D721Med (cell line): ENCODE measurements around the gene TSPEAR.

ENCODE experiments used
- DNase-seq: peaks from one replicate; pipeline ENCODE4 v3.0.0; 2011; ENCODE audit warnings: low spot score; ENCODE audit not compliant: insufficient read length
- FAIRE-seq: peaks from 2 replicates; lab custom pipeline; 2011; peaks lifted over from hg19 to GRCh38; lab: Jason Lieb, UNC
- TF ChIP-seq, protein P1 (sequence below): IDR thresholded peaks from 2 replicates; pipeline ENCODE4 v1.5.1; 2012; ENCODE audit warnings: mild to moderate bottlenecking, control low read depth; ENCODE audit not compliant: insufficient read depth; ENCODE audit errors: missing control alignments

Gene TSPEAR

DNA sequence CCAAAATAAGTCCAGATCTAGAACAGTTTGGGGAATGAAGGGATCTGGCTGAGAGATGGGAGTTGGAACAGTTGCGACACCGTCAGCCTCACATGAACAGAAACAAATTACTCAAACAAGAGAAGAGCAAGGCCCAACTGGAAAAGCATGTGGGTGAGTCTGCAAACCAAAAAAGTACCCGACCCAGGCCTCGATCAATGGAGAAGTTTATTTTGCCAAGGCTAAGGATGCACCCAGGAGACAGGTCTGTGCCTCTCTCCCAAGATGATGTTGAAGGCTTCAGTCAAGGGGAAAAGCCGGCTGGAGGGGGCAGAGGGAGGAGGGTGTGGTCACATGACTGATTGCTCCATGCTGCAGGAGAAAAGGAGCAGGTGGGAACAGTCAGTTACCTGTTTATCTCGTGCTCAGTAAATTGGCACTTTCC, 213.7 kb downstream of the TSPEAR start:
- DNase-seq (no peak), FAIRE-seq (no peak)
- TF ChIP-seq, protein P1, sequence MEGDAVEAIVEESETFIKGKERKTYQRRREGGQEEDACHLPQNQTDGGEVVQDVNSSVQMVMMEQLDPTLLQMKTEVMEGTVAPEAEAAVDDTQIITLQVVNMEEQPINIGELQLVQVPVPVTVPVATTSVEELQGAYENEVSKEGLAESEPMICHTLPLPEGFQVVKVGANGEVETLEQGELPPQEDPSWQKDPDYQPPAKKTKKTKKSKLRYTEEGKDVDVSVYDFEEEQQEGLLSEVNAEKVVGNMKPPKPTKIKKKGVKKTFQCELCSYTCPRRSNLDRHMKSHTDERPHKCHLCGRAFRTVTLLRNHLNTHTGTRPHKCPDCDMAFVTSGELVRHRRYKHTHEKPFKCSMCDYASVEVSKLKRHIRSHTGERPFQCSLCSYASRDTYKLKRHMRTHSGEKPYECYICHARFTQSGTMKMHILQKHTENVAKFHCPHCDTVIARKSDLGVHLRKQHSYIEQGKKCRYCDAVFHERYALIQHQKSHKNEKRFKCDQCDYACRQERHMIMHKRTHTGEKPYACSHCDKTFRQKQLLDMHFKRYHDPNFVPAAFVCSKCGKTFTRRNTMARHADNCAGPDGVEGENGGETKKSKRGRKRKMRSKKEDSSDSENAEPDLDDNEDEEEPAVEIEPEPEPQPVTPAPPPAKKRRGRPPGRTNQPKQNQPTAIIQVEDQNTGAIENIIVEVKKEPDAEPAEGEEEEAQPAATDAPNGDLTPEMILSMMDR, result no peak

DNA sequence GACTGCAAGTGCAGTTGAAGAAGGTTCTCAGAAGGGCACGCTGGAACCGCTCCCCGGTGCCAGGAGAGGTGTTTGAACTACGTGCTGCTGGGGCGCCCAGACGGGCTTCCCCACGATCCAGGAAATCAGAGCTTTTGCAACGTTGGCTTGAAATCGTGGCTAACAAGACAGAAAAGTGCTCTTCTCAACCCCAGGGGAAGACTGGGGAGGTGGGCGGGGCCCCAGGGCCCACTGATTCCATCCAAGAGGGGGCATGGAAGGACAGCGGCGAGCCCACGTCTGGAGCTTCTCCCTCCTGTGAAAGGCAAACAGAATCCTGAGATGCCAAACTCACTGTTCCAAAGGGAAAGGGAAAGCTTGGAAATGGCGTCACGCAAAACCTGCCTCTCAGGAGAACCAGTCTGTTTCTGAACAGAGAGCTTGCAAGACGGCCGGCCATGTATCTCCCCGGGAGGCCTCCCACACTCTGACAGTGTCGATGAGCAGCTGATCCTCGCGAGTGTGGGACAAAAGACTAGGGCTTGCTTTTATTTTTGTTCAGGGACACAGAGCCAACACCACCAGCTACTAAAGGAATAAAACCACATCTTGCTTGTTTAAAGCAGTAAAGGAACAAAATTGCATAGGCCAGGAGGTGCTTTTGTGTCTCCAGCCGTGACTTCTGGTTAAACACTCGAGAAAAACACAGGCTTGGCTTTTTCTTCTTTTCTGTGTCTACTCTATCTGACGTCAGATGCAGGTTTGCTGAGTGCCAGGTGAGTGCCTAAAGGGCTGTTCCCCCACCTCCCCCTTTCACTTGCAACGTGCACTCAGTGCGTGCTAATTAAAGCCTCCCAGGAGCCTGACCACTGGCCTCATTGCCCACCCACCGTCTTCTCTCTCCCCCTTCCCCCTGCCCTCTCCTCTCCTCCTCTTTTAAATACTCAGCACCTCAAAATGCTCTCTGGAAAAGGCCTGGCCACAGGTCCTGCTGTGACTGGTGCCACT, 214.5 kb downstream of the TSPEAR start:
- TF ChIP-seq, protein P1, result no peak
- FAIRE-seq, result no peak
- DNase-seq, result no peak

DNA sequence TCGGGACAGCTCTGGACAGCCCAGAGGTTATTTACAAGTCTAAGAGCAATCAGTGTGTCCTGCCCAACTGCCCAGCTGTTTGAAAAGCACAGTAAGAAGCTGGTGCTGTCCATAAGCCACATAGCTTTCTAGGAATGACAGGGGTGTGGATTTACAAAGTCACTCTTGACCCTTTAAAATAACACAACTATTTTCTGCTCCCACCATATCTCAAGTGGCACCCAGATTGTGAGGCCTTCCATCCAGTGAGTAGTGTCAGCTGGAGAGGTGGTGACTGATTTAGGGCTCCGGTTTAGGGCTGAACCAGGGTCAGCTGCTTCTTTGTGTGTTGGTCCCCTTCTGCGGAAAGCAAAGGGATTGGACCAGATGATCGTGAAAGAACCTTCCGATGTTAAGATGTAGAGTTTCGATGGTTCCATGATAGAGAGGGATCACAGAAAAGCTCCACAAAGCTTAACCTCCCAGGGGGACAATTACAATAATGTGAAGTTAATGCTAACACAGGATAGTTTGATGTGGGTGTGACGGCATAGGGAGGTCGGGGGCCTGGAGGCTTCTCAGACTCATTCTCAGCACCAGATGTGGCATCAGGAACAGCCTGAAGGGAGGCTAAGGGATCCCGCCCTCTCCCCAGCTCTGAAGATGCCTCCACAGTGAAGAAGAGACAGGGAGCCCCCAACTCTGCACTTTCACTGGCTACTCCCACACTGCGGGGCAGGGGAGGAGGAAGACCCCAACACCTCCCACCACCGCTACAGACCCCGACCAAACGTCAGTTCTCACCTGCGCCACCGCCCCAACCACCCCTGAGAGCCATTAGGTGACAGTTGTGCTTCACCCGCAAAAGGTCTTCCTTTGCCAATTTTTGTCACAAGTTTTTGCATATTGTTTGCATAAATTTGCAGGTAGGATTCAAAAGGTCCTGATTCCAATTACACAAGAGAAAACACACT, 215.5 kb downstream of the TSPEAR start:
- DNase-seq (no peak), FAIRE-seq (no peak)
- TF ChIP-seq, protein P1, result no peak

DNA sequence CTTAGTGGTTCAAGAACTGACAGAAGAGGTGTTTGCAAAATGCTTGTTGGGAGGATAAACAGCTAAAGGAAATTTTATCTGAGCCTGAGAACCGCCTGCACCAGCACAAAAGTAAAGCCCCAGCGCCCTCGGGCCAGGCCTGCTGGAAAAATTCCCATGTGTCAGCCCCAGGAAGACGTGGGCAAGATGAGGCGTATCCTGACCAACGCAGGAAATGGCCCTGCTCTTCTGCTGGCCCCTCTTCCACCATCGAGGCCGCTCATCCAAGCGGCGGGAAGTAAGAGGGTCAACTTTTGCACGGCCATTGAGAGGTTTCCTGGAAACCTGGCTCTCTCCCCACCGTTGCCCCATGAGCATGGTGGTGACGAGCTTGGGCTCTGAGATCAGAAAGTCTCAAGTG, 216.4 kb downstream of the TSPEAR start:
- TF ChIP-seq, protein P1, result no peak
- no peak for DNase-seq
- no peak for FAIRE-seq

DNA sequence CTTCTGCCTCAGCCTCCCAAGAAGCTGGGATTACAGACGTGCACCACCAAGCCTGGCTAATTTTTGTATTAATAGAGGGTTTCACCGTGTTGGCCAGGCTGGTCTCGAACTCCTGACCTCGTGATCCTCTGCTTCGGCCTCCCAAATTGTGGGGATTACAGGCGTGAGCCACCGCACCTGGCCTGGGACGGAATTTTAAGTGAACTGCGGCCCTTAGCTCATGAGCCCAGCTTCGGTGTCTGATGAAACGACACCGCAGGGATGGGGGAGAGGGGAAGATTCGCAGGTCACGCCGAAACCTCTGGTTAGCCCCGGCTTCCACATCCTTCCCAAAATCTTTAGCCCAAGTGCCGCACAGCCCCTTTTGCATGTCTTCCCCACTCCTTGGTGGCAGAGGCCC, 217.0 kb downstream of the TSPEAR start:
- DNase-seq (no peak), FAIRE-seq (no peak)
- TF ChIP-seq, protein P1, result no peak

DNA sequence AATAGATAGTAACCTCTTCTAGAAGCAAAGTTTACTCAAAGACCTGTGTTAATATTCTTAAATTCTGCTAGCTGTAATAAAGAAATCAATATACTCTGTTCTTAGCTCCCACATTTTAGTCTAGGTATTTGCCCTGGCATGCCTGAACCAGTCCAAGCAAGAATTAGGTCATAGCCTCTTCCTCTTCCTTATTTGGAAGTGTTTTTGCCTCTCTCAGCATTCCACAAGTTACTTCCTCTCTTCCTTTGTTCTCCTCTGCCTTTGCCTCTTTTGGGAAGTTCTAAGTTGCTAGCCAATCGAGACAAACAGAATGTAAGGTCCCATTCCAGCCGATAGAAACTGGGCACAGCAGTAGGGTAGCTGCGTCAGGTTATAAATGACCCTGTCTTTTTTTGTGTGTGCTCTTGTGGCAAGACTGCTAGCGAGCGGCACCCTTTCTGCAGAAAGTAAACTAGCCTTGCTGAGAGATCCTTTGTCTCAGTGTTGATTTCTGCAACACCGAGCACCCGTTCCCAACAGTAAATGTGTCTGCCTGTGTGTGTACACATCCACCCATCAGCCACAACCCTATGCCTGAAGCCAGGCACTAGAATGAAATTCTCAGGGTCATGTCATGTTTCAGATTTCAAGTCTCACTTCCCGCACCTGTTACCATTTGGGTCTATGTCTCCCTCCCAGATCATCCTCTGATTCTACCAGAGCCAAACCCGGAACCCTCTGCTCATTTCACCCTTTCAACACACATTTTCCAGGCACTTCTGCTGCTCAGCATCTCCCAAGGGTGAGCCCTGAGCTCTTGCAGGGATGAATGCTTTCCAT, 218.6 kb downstream of the TSPEAR start:
- FAIRE-seq (no peak), DNase-seq (no peak)
- TF ChIP-seq, protein P1, result no peak
